ENCODE data around the gene SPRED3. TPM values are rescaled to one million over a fixed set of nuclear protein-coding genes. Genes with fewer than 3 reads are reported as not detected.

Gene SPRED3
- total and polyA plus RNA-seq, 4 donors = under 0.01 to 0.09 TPM; not detected in 2

DNA sequence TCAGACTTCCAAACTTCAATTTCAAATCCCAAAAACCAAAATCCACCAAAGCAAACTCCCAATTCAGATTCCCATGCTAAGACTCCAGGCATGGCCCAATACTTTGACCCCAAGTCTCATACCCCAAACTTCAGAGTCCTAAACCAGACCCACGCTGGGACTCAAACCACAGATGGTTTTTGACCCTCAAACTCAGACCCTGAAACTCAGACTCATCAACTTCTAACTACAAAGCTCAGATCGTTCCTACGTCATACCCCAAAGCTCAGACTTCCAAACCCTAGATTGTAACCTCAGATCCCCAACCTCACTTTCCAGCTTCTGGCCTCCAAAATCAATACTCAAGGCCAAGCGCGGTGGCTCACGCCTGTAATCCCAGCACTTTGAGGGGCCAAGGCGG, 56.9 kb downstream of the SPRED3 start:
- H3K4me3 ChIP-seq (ENCODE audit: low read depth in 1 of 3, low read length in 3 of 3) = no peak overlapping the region
- H3K9me3 ChIP-seq (ENCODE audit: control insufficient read depth in 4 of 4, low read length in 3 of 4) = no peaks in the 10 kb centered on the region
- TF ChIP-seq RAD21 (IDR thresholded peaks at IDR 0.05) (no peak), TAF1 (conservative IDR thresholded peaks at IDR 0.05) (no peak)
- no peaks in the 10 kb centered on the region for H3K36me3 ChIP-seq (ENCODE audit: control insufficient read depth in 4 of 4, insufficient read depth in 3 of 4, low read depth in 1 of 4, low read length in 3 of 4)
- H3K27ac ChIP-seq (ENCODE audit: low read depth in 1 of 2, low read length in 2 of 2) = no peak overlapping the region
- 92% methylated on average over 7 of the region's 7 CpGs for WGBS
- peaks cover 0 to 4% (median 0%) of the 10 kb centered on the region in 4 donors for H3K27me3 ChIP-seq (ENCODE audit: control insufficient read depth in 4 of 4, insufficient read depth in 4 of 4, low read length in 3 of 4)
- H3K9ac ChIP-seq (ENCODE audit: low read depth in 1 of 2, low read length in 2 of 2) = no peak overlapping the region
- no peaks in the 10 kb centered on the region for H3K4me1 ChIP-seq (ENCODE audit: control insufficient read depth in 4 of 4, insufficient read depth in 4 of 4, low read length in 3 of 4)
- DNase-seq (ENCODE audit: low spot score) = no peak

GRCh38 chr19:38448225-38448624, 59.7 kb downstream of the SPRED3 start:
- H3K9me3 ChIP-seq (ENCODE audit: control insufficient read depth in 4 of 4, low read length in 3 of 4) = no peaks in the 10 kb centered on the region
- H3K27me3 ChIP-seq (ENCODE audit: control insufficient read depth in 4 of 4, insufficient read depth in 4 of 4, low read length in 3 of 4) = peaks cover 0 to 1% (median 0%) of the 10 kb centered on the region in 4 donors
- 90% methylated on average over 9 of the region's 9 CpGs for WGBS
- H3K4me3 ChIP-seq (ENCODE audit: low read depth in 1 of 3, low read length in 3 of 3) = no peak overlapping the region
- H3K27ac ChIP-seq (ENCODE audit: low read depth in 1 of 2, low read length in 2 of 2) = no peak overlapping the region
- TF ChIP-seq FOXA1 (IDR thresholded peaks at IDR 0.05) (no peak), ATF3 (IDR thresholded peaks at IDR 0.05) (no peak), EGR1 (IDR thresholded peaks at IDR 0.05; ENCODE audit: low read depth in 2 of 2) (no peak), FOXA2 (IDR thresholded peaks at IDR 0.05) (no peak), JUND (IDR thresholded peaks at IDR 0.05) (no peak)
- H3K36me3 ChIP-seq (ENCODE audit: control insufficient read depth in 4 of 4, insufficient read depth in 3 of 4, low read depth in 1 of 4, low read length in 3 of 4) = no peaks in the 10 kb centered on the region
- no peak for DNase-seq (ENCODE audit: low spot score)
- H3K4me1 ChIP-seq (ENCODE audit: control insufficient read depth in 4 of 4, insufficient read depth in 4 of 4, low read length in 3 of 4) = no peaks in the 10 kb centered on the region
- H3K9ac ChIP-seq (ENCODE audit: low read depth in 1 of 2, low read length in 2 of 2) = no peak overlapping the region

Other genes starting within 250 kb of the SPRED3 start
- gene DPF1, start 164.5 kb upstream of the SPRED3 start, total RNA-seq = not detected
- not detected for gene DPF1, start 164.5 kb upstream of the SPRED3 start, polyA plus RNA-seq
- 1 to 10 TPM; 2.7 to 3.0 TPM for gene PPP1R14A, start 132.3 kb upstream of the SPRED3 start, total RNA-seq
- 1 to 10 TPM; 9.7 to 10.0 TPM for gene PPP1R14A, start 132.3 kb upstream of the SPRED3 start, polyA plus RNA-seq
- 10 to 100 TPM in 1 of 2 donors, 1 to 10 TPM in 1; 7.0 to 43.0 TPM for gene SPINT2, start 124.1 kb upstream of the SPRED3 start, total RNA-seq
- 10 to 100 TPM in 1 of 2 donors, 1 to 10 TPM in 1; 7.1 to 14.2 TPM for gene SPINT2, start 124.1 kb upstream of the SPRED3 start, polyA plus RNA-seq
- gene C19orf33, start 84.4 kb upstream of the SPRED3 start, total RNA-seq = 1 to 10 TPM in 1 of 2 donors, not detected in 1; 1.6 TPM
- gene C19orf33, start 84.4 kb upstream of the SPRED3 start, polyA plus RNA-seq = under 1 TPM in 1 of 2 donors, not detected in 1; 0.36 TPM
- gene YIF1B, start 72.8 kb upstream of the SPRED3 start, total RNA-seq = 10 to 100 TPM; 34.1 to 42.8 TPM
- 10 to 100 TPM; 43.0 to 74.1 TPM for gene YIF1B, start 72.8 kb upstream of the SPRED3 start, polyA plus RNA-seq
- gene KCNK6, start 68.9 kb upstream of the SPRED3 start, total RNA-seq = 1 to 10 TPM; 3.0 to 4.6 TPM
- gene KCNK6, start 68.9 kb upstream of the SPRED3 start, polyA plus RNA-seq = 1 to 10 TPM; 1.2 to 2.5 TPM
- 1 to 10 TPM; 1.8 to 3.3 TPM for gene CATSPERG, start 52.9 kb upstream of the SPRED3 start, total RNA-seq
- gene CATSPERG, start 52.9 kb upstream of the SPRED3 start, polyA plus RNA-seq = 1 to 10 TPM; 1.2 to 1.6 TPM
- gene PSMD8, start 14.1 kb upstream of the SPRED3 start, total RNA-seq = 100 to 1,000 TPM; 129 to 134 TPM
- 100 to 1,000 TPM in 1 of 2 donors, 10 to 100 TPM in 1; 89.3 to 110 TPM for gene PSMD8, start 14.1 kb upstream of the SPRED3 start, polyA plus RNA-seq
- not detected for gene GGN, start 663 bp upstream of the SPRED3 start, total RNA-seq
- not detected for gene GGN, start 663 bp upstream of the SPRED3 start, polyA plus RNA-seq
- 1 to 10 TPM; 4.2 to 7.1 TPM for gene FAM98C, start 14.4 kb downstream of the SPRED3 start, total RNA-seq
- gene FAM98C, start 14.4 kb downstream of the SPRED3 start, polyA plus RNA-seq = 1 to 10 TPM; 5.3 to 8.5 TPM
- gene RASGRP4, start 37.5 kb downstream of the SPRED3 start, total RNA-seq = 1 to 10 TPM; 1.9 to 2.4 TPM
- 1 to 10 TPM in 1 of 2 donors, under 1 TPM in 1; 0.60 to 1.4 TPM for gene RASGRP4, start 37.5 kb downstream of the SPRED3 start, polyA plus RNA-seq
- gene RYR1, start 45.0 kb downstream of the SPRED3 start, total RNA-seq = under 1 TPM; 0.33 to 0.70 TPM
- under 1 TPM; 0.01 to 0.25 TPM for gene RYR1, start 45.0 kb downstream of the SPRED3 start, polyA plus RNA-seq
- 1 to 10 TPM; 1.8 to 2.1 TPM for gene MAP4K1, start 229.3 kb downstream of the SPRED3 start, total RNA-seq
- gene MAP4K1, start 229.3 kb downstream of the SPRED3 start, polyA plus RNA-seq = 1 to 10 TPM in 1 of 2 donors, under 1 TPM in 1; 0.89 to 3.1 TPM
- gene EIF3K, start 230.5 kb downstream of the SPRED3 start, total RNA-seq = 100 to 1,000 TPM; 130 to 240 TPM
- gene EIF3K, start 230.5 kb downstream of the SPRED3 start, polyA plus RNA-seq = 100 to 1,000 TPM; 118 to 173 TPM

All from liver (tissue), 9 donors.